Measurements from ENCODE around the gene CHD2. TPM values are rescaled to one million over a fixed set of nuclear protein-coding genes. Genes with fewer than 3 reads are reported as not detected.

The CHD2 gene
- total and polyA plus RNA-seq, 2 donors (not counting 3 experiments of a cell fraction or from before 2014, with no cell fraction given): 53.8 to 97.9 TPM

- ChIA-PET CTCF (interaction anchor here (1.4 kb wide), 1 partner anchor 146 kb away, joined by 4 read pairs; no protein-coding TSS in a partner anchor), POLR2A (no interaction called here)
- Histone ChIP-seq H3K27ac (ENCODE audit: insufficient read depth, low read depth, low read length) (no peak overlapping the region), H3K9me1 (replicated peaks; ENCODE audit: control insufficient read depth, extremely low read depth, insufficient read depth, low read length) (no peaks in the 10 kb centered on the region), H3K4me1 (ENCODE audit: control insufficient read depth, extremely low read depth, insufficient read depth, low read length) (no peaks in the 10 kb centered on the region), H3K9me3 (replicated peaks; ENCODE audit: control insufficient read depth, insufficient read depth, low read length) (no peaks in the 10 kb centered on the region), H3K4me3 (replicated peaks in 1 of 3; ENCODE audit: insufficient read depth in 1 of 3, low read depth in 1 of 3, low read length in 3 of 3) (no peak overlapping the region), H3K27me3 (ENCODE audit: control insufficient read depth in 2 of 2, insufficient read depth in 2 of 2, low read length in 2 of 2) (no peaks in the 10 kb centered on the region), H3K36me3 (ENCODE audit: control insufficient read depth in 2 of 2, extremely low read depth in 1 of 2, insufficient read depth in 2 of 2, low read length in 2 of 2) (peaks cover 34 to 79% of the 10 kb centered on the region in 2 experiments), H3K9ac (replicated peaks; ENCODE audit: extremely low read depth, insufficient read depth, low read length) (no peak overlapping the region), H3K79me2 (ENCODE audit: control insufficient read depth, insufficient read depth, low read length) (peaks cover 48% of the 10 kb centered on the region), H3K4me2 (ENCODE audit: insufficient read depth, low read length) (no peak overlapping the region), H4K20me1 (replicated peaks; ENCODE audit: control insufficient read depth, extremely low read depth, insufficient read depth, low read length) (no peaks in the 10 kb centered on the region), H2AFZ (ENCODE audit: low read depth, low read length) (no peak overlapping the region)
- no peak for DNase-seq (ENCODE audit: low read depth, low spot score)
- intact Hi-C loops (cut with micrococcal nuclease): no loop called here
- BruUV-seq (replicated peaks): no TSS peak
- TF ChIP-seq MYC (IDR thresholded peaks at IDR 0.05; ENCODE audit: low read depth, low read length) (no peak), POLR2AphosphoS5 (IDR thresholded peaks at IDR 0.05; ENCODE audit: insufficient read depth, low read depth, low read length) (no peak), GATA2 (IDR thresholded peaks at IDR 0.05; ENCODE audit: insufficient read depth, insufficient read length, low read depth, low read length) (no peak), EZH2 (IDR thresholded peaks at IDR 0.05; ENCODE audit: borderline replicate concordance, low read depth, low read length, severe bottlenecking) (no peak)
- TF ChIP-seq, protein P1, sequence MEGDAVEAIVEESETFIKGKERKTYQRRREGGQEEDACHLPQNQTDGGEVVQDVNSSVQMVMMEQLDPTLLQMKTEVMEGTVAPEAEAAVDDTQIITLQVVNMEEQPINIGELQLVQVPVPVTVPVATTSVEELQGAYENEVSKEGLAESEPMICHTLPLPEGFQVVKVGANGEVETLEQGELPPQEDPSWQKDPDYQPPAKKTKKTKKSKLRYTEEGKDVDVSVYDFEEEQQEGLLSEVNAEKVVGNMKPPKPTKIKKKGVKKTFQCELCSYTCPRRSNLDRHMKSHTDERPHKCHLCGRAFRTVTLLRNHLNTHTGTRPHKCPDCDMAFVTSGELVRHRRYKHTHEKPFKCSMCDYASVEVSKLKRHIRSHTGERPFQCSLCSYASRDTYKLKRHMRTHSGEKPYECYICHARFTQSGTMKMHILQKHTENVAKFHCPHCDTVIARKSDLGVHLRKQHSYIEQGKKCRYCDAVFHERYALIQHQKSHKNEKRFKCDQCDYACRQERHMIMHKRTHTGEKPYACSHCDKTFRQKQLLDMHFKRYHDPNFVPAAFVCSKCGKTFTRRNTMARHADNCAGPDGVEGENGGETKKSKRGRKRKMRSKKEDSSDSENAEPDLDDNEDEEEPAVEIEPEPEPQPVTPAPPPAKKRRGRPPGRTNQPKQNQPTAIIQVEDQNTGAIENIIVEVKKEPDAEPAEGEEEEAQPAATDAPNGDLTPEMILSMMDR (IDR thresholded peaks at IDR 0.05; ENCODE audit: extremely low read depth in 1 of 2, insufficient read depth in 1 of 2, low read depth in 1 of 2, low read length in 2 of 2): no peak
- TF ChIP-seq, protein P2, sequence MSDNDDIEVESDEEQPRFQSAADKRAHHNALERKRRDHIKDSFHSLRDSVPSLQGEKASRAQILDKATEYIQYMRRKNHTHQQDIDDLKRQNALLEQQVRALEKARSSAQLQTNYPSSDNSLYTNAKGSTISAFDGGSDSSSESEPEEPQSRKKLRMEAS (IDR thresholded peaks at IDR 0.05; ENCODE audit: insufficient read depth, insufficient read length): no peak
- no peak for FAIRE-seq
- dilution Hi-C loops (cut with MboI; ENCODE audit: extremely low pct_ligation_motif_present, low sequenced_read_pairs): loop anchor here (10.0 kb wide), 1 partner anchor 51 kb away; no protein-coding TSS in a partner anchor
Measured at GRCh38 chr15:92943581-92943980, 43.5 kb downstream of the CHD2 start.
